ENCODE measurements around the gene PCDHGA9.

PCDHGA9 gene

GRCh38 chr5:141402553-141403243, at the start of gene PCDHGA9:
TSS of gene PCDHGA9 (plus strand) at chr5:141402778. CDS start at chr5:141402953, 175 bp downstream.
- peak; percentile 73 for DNase-seq

DNA sequence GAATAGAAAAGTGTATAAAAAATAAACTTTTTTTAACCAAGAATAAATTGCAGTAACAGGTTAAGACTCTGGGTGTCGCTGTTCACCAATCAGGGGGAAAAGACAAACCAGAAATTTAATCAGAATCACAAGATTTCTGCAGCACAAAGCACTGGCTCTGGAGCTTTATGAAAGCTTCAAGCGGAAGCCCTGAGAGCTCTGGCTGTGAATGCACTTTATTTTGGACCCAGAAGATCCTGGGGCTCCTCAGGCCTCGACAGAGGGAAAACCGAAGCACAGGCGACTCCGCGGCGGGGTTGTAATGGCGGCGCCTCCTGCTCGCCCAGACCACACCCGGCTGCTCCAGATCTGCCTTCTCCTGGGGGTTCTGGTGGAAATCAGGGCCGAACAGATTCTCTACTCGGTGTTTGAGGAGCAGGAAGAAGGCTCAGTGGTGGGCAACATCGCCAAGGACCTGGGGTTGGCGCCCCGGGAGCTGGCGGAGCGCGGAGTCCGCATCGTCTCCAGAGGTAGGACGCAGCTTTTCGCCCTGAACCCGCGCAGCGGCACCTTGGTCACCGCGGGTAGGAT, 47.6 kb upstream of the PCDHGA9 start, which contains the start of gene PCDHGA4:
TSS of gene PCDHGA4 (plus strand) at position 122 of the 570 bp plus-strand sequence. CDS start at position 209, 87 bp downstream.
- peak; percentile 12 for DNase-seq

GRCh38 chr5:141355641-141356040, 46.9 kb upstream of the PCDHGA9 start:
- DNase-seq: no peak

DNA sequence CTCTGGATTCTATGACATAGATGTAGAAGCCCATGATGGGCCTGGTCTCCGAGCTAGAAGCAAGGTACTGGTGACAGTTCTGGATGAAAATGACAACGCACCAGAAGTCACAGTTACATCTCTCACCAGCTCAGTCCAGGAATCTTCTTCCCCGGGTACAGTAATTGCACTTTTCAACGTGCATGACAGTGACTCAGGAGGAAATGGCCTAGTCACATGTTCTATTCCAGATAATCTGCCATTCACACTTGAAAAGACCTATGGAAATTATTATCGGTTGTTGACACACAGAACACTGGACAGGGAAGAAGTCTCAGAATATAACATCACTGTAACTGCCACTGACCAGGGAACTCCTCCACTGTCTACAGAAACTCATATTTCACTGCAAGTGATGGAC, 46.4 kb upstream of the PCDHGA9 start:
- no peak for DNase-seq

DNA sequence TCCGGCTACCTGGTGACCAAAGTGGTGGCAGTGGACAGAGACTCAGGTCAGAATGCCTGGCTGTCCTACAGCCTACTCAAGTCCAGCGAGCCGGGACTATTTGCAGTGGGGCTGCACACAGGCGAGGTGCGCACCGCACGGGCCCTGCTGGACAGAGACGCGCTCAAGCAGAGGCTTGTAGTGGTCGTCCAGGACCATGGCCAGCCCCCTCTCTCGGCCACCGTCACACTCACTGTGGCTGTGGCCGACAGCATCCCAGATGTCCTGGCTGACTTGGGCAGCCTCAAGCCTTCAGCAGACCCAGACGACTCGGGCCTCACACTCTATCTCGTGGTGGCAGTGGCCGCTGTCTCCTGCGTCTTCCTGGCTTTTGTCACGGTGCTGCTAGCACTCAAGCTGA, 45.6 kb upstream of the PCDHGA9 start:
- DNase-seq: no peak

DNA sequence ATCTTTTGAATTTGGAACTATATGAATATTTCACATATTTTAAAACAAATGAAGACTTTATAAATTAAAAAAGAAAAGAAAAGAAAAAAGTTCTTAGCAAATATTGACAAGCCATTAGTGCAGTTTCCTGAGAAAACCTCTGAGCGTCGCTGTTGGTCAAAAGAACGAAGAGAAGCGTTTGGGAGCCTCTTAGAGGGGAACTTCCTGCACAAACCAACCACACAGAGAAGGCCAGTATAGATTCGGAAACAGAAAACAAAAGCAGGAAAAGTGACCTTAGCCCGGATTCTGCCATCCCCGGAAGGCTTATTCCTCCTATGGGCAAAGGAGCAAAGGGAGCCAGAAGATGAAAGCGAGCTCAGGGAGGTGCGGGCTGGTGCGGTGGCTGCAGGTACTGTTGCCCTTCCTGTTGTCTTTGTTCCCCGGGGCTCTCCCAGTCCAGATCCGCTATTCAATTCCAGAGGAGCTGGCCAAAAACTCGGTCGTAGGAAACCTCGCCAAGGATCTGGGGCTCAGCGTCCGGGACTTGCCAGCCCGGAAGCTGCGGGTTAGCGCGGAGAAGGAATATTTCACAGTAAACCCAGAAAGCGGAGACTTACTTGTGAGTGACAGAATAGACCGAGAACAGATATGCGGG, 42.7 kb upstream of the PCDHGA9 start, which contains the start of gene PCDHGB2:
TSS of gene PCDHGB2 (plus strand) at position 205 of the 637 bp plus-strand sequence. CDS start at position 347, 142 bp downstream.
- DNase-seq: peak; percentile 57

- DNase-seq: no peak
Observed at GRCh38 chr5:141360685-141361084, 41.9 kb upstream of the PCDHGA9 start.

DNA sequence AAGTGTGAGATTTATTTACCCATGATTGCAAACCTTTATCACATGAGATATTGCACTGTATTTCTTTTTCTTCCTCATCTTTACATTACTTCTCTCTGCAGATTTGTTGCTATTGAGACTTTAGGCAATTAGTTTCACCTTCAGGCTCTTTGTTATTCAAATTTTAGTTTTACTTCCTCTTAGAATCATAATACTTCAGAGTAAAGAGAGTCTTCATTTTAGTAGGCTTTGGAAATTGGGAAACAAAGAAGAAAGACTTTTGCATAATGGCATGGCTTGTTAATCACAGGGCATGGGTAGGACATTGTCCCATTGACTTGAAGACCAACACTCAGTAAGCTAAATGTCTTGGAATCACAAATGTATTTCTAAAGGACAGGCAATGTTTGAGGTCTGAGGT, 39.9 kb upstream of the PCDHGA9 start:
- no peak for DNase-seq

- no peak for DNase-seq
Observed at GRCh38 chr5:141363952-141364660, 38.5 kb upstream of the PCDHGA9 start, which contains the start of gene PCDHGA5. TSS of gene PCDHGA5 (plus strand) at chr5:141364162. CDS start at chr5:141364331, 169 bp downstream.

GRCh38 chr5:141366016-141366896, 36.3 kb upstream of the PCDHGA9 start:
- no peak for DNase-seq

- no peak for DNase-seq
Observed at GRCh38 chr5:141369994-141370848, 32.4 kb upstream of the PCDHGA9 start, which contains the start of gene PCDHGB3. TSS of gene PCDHGB3 (plus strand) at chr5:141370242. CDS start at chr5:141370395, 153 bp downstream.

DNA sequence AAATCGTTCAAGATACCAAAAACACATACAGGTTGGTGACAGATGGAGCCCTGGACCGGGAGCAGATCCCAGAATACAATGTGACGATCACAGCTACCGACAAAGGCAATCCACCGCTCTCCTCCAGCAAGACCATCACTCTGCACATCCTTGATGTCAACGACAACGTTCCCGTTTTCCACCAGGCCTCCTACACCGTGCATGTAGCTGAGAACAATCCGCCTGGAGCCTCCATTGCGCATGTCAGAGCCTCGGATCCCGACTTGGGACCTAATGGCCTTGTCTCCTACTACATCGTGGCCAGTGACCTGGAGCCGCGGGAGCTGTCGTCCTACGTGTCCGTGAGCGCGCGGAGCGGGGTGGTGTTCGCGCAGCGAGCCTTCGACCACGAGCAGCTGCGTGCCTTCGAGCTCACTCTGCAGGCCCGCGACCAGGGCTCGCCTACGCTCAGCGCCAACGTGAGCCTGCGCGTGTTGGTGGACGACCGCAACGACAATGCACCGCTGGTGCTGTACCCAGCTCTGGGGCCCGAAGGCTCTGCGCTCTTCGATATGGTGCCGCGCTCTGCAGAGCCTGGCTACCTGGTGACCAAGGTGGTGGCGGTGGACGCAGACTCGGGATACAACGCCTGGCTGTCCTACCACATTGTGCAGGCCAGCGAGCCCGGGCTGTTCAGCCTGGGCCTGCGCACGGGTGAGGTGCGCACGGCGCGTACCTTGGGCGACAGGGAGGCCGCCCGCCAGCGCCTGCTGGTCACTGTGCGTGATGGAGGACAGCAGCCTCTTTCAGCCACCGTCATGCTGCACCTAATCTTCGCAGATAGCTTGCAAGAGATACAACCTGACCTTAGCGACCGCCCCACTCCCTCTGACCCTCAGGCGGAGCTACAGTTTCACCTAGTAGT, 30.8 kb upstream of the PCDHGA9 start:
- DNase-seq: no peak

DNA sequence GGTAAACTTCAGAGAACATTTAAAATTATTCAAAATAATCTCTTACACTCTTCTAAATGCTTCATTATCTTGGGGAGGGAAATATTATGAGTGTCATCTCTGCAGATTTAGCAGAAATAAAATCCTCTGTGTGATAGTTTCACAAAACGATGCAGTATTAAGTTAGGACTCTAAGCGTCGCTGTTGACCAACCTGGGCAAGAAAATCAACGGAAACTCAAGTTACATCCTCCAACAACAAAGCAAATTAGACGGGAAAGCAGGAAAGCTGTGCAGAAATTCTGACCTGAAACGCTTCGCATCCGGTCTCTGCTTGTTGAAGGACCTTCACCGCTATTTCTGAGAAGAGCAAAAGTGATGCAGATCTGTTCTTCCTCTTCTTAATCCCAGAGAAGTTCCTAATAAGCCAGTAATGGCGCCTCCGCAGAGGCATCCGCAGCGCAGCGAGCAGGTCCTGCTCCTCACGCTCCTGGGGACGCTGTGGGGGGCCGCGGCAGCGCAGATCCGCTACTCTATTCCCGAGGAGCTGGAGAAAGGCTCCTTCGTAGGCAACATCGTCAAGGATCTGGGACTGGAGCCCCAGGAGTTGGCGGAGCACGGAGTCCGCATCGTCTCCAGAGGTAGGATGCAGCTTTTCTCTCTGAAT, 28.8 kb upstream of the PCDHGA9 start, which contains the start of gene PCDHGA6:
TSS of gene PCDHGA6 (plus strand) at position 219 of the 645 bp plus-strand sequence. CDS start at position 412, 193 bp downstream.
- DNase-seq: peak; percentile 25

DNA sequence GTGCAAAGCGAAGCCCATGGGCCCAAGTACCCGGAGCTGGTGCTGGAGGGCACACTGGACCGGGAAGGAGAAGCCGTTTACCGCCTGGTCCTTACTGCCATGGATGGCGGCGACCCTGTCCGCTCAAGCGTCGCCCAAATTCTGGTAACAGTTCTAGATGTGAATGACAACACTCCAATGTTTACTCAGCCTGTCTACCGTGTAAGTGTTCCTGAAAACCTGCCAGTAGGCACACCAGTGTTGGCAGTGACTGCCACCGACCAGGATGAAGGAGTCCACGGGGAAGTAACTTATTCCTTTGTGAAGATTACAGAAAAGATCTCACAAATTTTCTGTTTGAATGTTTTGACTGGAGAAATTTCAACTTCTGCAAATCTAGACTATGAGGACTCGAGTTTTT, 28.0 kb upstream of the PCDHGA9 start:
- no peak for DNase-seq

DNA sequence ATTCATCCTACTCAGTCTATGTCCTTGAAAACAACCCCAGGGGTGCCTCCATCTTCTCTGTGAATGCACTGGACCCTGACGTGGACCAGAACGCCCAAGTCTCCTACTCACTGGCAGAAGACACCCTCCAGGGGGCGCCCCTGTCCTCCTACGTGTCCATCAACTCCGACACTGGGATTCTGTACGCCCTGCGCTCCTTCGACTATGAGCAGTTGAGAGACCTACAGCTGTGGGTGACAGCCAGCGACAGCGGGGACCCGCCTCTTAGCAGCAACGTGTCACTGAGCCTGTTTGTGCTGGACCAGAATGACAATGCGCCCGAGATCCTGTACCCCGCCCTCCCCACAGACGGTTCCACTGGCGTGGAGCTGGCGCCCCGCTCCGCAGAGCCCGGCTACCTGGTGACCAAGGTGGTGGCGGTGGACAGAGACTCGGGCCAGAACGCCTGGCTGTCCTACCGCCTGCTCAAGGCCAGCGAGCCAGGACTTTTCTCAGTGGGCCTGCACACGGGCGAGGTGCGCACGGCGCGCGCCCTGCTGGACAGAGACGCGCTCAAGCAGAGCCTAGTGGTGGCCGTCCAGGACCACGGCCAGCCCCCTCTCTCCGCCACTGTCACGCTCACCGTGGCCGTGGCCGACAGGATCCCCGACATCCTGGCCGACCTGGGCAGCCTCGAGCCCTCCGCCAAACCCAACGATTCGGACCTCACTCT, 27.0 kb upstream of the PCDHGA9 start:
- peak; percentile 11 for DNase-seq

DNA sequence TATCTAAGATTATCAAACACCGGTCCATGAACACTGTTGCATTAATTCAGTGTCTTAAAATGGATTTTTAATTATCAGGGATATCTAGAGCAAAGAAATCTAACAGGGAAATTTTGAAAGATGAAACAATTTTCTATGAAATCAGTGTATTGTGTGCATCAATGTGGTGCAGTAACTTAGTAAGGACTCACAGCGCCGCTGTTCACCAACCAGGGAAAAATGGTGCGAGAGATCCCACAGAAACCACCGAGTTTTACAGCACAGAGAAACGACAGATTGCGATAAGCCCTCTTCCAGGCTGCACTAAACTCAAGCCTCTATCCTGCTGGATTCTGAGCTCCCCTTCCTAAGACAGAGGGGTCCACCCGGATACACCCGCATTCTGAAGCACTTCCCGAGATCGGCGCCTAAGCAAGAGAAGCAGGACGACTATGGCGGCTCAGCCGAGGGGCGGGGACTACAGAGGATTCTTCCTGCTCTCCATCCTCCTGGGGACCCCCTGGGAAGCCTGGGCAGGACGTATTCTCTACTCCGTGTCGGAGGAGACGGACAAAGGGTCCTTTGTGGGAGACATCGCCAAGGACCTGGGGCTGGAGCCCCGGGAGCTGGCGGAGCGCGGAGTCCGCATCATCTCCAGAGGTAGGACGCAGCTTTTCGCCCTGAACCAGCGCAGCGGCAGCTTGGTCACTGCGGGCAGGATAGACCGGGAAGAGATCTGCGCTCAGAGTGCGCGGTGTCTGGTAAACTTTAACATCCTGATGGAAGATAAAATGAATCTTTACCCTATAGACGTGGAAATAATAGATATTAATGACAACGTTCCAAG, 19.9 kb upstream of the PCDHGA9 start, which contains the start of gene PCDHGA7:
TSS of gene PCDHGA7 (plus strand) at position 274 of the 826 bp plus-strand sequence. CDS start at position 432, 158 bp downstream.
- no peak for DNase-seq

DNA sequence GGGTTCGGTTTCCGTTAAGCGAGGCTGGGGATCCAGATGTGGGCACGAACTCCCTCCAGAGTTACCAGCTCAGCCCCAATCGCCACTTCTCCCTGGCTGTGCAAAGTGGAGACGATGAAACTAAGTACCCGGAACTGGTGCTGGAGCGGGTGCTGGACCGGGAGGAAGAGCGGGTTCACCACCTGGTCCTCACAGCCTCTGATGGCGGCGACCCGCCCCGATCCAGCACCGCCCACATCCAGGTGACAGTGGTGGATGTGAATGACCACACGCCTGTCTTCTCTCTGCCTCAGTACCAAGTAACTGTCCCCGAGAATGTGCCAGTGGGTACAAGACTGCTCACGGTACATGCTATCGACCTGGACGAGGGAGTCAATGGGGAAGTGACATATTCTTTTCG, 19.2 kb upstream of the PCDHGA9 start:
- DNase-seq: no peak

Data from NCI-H69 (cell line).